CD4-positive, alpha-beta T cell treated with Interleukin-4 for 4 hours (primary cell): ENCODE results near the gene VIPR1.

Experiments used
- DNase-seq: peaks from one replicate; pipeline ENCODE4 v3.0.0-alpha.2; 2020

The VIPR1 gene

GRCh38 chr3:42513121-42513520, 10.7 kb downstream of the VIPR1 start:
- DNase-seq: no peak

- no peak for DNase-seq
These were observed 11.1 kb downstream of the VIPR1 start for GRCh38 chr3:42513521-42513920.

- DNase-seq: no peak
These were observed 12.4 kb downstream of the VIPR1 start for GRCh38 chr3:42514876-42515275.

GRCh38 chr3:42515391-42515916, 13.0 kb downstream of the VIPR1 start:
- DNase-seq: no peak

- DNase-seq: no peak
These were observed 13.5 kb downstream of the VIPR1 start for GRCh38 chr3:42515976-42516375.

GRCh38 chr3:42516443-42516842, 14.0 kb downstream of the VIPR1 start:
- no peak for DNase-seq

GRCh38 chr3:42517117-42517516, 14.7 kb downstream of the VIPR1 start:
- DNase-seq: no peak

GRCh38 chr3:42518800-42519567, 16.5 kb downstream of the VIPR1 start:
- DNase-seq: peak; percentile 44

- peak; percentile 51 for DNase-seq
These were observed 17.1 kb downstream of the VIPR1 start for GRCh38 chr3:42519568-42519962.

GRCh38 chr3:42520336-42520735, 17.9 kb downstream of the VIPR1 start:
- DNase-seq: no peak

- no peak for DNase-seq
These were observed 18.5 kb downstream of the VIPR1 start for GRCh38 chr3:42520906-42521305.

GRCh38 chr3:42524751-42525150, 22.3 kb downstream of the VIPR1 start:
- no peak for DNase-seq

- no peak for DNase-seq
These were observed 22.8 kb downstream of the VIPR1 start for GRCh38 chr3:42525212-42525611.

GRCh38 chr3:42525736-42526345, 23.4 kb downstream of the VIPR1 start:
- DNase-seq: no peak

- DNase-seq: peak; percentile 44
These were observed 24.3 kb downstream of the VIPR1 start for GRCh38 chr3:42526616-42527367.

- no peak for DNase-seq
These were observed 25.0 kb downstream of the VIPR1 start for GRCh38 chr3:42527368-42527917.

GRCh38 chr3:42529468-42529867, 27.0 kb downstream of the VIPR1 start:
- peak; percentile 43 for DNase-seq

- no peak for DNase-seq
These were observed 27.6 kb downstream of the VIPR1 start for GRCh38 chr3:42530073-42530472.

- no peak for DNase-seq
These were observed 29.0 kb downstream of the VIPR1 start for GRCh38 chr3:42531470-42531869.

GRCh38 chr3:42532229-42532628, 29.8 kb downstream of the VIPR1 start:
- no peak for DNase-seq

- DNase-seq: no peak
These were observed 30.9 kb downstream of the VIPR1 start for GRCh38 chr3:42533161-42533897.

GRCh38 chr3:42535981-42536784, 33.7 kb downstream of the VIPR1 start:
- peak; percentile 51 for DNase-seq
